Raji (cell line): ENCODE measurements around the gene BORCS6.

ENCODE experiments used
- POLR2A ChIP-seq: IDR thresholded peaks from 2 replicates; pipeline ENCODE4 v1.6.1; 2011; ENCODE audit warnings: low read depth, low read length, control low read depth; ENCODE audit not compliant: insufficient read depth

Gene BORCS6

DNA sequence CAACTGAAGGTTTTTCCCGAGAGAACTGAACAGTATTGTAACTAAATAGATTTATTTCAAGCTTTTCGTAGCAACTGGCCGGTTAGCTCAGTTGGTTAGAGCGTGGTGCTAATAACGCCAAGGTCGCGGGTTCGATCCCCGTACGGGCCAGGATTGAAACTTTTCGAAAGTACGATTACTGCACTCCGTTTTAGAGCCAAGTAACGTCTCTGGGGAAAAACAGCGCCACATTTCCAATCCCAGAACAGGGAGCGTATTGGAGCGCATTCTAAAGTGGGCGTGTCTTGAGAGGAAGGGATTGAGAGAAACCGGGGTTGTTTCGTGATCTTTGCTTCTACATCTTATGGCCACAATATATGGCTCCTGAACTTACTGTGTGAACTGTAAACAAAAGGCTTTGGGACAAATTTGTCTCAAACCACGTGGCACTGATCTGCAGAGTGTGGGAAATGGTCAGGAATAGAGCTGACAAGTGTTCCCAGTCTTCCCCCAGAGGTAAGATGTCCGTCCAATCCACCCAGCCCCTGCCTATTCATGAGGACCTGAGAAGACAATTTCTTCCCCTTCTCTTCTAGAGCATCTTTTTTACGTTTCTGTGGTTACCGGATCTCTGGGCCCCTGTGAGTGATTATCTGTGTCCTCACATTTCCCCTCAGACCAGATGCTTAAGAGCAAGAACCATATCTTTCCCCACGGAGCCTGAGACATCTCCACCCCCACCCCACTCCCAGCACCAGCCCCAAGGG, 2.3 kb downstream of the BORCS6 start:
- TF ChIP-seq POLR2A = peak; percentile 38; the same call in 1 of the 2 replicates

DNA sequence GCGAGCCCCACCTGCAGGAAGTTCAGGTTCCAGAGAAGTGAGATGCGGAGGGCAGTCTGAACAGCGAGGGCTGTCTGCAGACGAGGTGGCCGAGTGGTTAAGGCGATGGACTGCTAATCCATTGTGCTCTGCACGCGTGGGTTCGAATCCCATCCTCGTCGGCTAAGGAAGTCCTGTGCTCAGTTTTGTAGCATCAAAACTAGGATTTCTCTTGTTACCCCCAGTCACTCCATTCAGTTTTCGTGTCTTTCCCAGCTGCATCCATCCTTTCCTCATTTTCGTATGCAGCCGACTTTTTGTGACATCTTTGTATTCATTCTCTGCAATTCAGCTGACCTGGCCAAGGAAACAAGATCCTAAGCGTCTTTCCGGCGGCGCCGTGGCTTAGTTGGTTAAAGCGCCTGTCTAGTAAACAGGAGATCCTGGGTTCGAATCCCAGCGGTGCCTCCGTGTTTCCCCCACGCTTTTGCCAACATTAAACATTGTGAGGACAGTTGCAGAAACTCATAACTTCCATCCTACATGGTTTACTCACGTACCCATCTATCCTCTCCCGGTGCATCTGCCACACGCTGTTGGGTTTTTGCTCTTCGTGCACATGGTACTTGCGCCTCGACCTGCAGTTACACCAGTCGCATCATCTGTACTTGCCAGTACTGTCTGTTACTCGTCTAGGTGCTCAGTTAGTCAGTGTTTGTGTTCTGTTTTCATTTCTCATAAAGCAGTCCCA, 3.0 kb downstream of the BORCS6 start:
- peak; percentile 29; the same call in 1 of the 2 replicates for TF ChIP-seq POLR2A

DNA sequence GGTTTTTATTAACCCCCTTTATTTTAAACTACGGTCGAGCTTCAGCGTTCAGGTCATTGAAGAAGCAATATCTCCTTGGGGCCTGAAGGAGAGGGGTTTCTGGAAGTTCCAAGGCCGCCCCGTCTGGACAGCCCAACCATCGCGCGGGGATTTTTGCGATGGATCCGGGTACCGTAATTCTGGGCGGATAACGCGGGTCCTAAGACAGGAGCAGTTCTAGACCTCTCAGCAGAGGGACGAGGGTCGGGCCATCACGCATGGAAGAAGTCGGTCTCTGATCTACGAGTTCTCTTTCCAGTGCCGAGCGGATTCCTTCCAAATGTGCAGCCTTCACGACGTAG, 3.6 kb downstream of the BORCS6 start:
- peak; percentile 26; the same call in 1 of the 2 replicates for TF ChIP-seq POLR2A

DNA sequence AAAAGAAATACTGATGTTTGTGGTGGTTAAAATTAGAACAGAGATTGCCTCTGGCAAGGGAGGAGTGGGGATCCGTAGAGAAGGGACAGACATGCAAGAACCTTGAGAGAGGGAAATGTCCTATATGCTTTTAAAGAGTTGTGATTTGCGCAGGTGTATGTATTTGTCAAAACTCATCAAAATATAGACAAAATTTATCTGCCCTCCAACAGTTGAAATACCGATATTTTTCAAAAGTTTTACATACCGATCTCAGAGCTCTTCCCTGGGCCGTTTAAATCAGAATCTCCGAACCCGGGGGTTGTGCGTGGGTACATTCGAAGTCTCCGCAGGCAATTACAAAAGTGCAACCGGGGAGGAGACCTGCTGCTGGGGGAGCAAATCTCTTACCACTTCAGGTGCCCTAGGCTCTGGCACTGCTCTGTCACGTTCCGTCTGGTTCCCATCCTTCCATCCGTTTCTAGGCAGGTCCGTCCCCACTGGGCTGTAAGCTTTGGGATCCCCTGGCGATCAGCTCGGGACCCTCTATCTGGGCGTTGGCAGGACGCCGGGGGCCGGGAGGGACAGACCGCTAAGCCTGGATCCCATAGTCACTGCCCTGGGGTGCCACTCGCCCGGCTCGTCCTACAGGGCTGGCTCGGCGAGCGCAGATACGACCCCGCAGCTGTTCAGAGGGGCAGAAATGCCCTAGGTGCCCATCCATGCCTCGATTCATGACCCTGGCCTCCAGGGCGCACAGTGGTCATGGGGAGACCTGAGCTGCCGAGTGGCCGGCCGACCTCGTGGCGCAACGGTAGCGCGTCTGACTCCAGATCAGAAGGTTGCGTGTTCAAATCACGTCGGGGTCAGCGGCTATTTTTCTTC, 4.2 kb downstream of the BORCS6 start:
- TF ChIP-seq POLR2A = 0 out of 2 replicates have a peak, but pooled peaks have one; percentile 4

DNA sequence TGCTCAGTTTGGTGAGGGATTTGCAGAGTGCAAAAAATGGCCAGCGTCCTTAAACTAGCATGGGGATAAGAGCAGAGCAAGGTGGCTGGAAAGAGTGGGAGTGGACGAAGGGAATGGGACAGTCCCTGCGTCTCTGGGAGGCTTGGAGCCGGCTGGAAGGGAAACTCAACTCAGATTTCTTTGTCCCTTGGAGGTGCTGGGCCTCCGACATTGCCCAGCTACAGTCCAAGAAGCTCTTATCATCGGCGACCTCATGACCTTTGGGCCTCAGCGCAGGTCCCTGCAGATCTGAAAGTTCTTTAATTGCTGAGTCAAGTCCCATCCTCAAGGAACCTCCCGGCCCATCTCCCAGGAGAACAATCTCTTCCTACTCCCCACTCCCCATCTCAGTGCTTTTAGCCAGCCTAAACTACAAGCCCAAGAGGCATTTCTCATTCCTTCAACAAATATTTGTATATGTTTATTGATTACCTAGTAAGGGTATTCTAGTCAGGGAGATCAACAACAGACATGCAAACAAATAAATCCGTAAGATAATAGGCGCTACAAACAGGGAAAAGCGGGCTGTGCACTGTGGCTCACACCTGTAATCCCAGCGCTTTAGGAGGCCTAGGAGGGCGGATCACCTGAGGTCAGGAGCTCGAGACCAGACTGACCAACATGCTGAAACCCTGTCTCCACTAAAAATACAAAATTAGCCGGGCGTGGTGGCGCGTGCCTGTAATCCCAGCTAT, 12.8 kb downstream of the BORCS6 start:
- TF ChIP-seq POLR2A = no peak

DNA sequence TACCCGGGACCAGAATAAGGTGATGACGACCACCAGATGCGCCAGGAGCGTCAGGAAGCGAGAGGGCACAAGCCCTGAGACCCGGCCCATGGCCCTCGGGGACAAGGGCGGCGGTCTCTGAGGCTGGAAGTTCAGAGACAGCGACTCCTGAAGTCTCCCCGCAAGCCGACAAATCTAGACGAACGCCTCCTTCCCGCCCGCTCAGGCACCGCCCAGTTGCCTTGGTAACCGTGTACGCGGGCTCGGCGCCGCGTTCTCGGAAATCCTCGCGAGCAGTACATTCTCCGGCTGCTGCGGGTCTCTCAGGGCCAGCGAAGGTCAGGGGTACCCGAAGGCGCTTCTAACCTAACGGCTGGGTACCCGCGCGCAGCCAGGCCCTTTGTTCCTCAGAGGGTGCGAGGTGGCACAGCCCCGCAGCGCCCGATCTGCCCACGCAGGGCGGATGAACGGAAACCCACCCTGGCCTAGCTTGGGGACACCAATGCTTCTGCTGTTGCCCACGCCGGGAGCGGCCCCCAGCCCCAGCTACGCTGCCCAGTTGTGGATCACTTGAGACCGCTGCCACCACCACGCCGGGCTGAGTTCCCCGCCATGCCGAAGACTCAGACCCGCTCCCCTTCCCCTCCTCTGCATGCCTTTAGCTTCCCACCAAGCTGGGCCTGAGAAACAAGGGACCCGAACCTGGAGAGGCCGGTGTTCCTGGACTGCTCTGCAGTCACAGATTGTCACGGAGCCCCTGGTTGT, 13.6 kb downstream of the BORCS6 start, which contains the start of gene TMEM107:
TMEM107 (minus strand) TSS at position 184 of the 744 bp plus-strand sequence; CDS start at position 90, 94 bp downstream.
- TF ChIP-seq POLR2A = no peak; the same call in 1 of the 2 replicates

DNA sequence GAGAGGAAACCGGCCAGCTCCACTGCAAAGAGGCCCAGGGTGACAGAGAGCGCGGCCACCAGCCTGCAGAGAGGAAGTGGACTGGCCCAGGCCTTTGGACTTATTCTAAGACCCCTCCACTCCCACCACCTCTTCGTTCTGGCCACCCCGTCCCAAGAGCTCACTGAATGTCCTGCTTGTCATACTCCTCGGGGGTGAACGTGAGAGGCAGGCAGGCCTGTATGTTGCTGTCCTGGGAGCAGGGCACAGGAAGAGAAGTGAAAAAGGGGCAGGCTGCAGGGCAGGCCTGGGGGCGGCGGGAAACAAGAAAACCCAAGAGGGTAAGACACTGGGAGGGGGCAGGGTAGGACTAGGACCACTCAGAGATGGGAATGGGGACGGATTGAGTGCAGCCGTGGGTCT, 14.2 kb downstream of the BORCS6 start:
- no peak for TF ChIP-seq POLR2A

DNA sequence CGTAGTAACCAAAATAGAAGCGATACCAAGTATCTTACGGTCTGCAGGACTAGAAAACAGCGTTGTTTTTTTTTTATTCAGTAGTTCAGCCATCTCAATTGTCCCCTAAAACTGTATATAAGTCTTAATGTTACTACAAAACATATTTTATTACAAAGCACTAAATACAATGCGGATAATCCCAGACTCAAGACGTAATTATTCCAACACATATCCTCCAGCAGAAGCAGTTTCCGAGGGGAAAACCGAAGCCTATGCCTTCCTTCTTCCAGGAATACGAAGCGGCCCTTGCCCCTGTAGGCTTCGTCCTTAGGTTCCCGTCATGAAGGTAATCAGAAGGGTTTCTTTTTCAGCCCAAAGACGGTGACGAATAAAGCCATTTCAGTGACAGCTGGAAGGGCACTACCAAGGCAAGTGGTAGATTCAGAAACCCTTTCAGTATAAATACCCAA, 16.1 kb downstream of the BORCS6 start:
- TF ChIP-seq POLR2A = no peak

DNA sequence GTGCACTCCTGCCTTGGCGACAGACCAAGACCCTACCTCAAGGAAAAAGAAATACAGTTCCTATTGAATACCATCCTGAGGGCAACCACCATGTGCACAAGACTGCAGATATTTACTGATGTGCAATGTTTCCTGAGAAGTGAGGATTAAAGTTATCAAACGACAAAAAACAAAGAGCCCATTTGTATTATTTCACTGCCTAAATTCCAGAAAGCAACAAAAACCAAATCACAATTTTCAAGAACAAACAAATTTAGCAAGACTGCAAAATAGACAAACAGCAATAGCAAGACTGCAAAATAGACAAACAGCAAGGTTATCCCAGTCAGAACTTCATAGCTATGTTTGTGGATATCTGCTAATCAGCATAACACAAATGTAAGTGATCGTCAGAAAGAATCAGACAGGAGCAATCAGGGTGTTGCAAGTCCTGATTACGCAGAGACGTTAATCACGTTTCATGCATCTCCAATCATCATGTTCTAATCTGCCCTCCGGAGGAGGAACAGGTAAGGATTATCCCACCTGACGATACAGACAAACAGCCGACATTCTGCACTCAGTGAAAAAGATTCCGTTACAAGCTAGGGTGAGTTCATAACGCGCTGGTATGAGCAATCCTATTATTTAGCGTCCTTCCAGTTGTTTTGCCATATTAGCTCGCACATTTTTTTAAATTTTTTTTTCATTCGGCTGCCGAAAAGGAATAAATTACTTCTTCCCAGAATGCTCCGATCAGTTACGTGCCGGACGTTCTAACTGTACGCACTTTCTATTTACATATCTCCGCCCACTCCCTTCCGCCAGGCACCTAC, 16.7 kb downstream of the BORCS6 start:
- peak; percentile 100 for TF ChIP-seq POLR2A

DNA sequence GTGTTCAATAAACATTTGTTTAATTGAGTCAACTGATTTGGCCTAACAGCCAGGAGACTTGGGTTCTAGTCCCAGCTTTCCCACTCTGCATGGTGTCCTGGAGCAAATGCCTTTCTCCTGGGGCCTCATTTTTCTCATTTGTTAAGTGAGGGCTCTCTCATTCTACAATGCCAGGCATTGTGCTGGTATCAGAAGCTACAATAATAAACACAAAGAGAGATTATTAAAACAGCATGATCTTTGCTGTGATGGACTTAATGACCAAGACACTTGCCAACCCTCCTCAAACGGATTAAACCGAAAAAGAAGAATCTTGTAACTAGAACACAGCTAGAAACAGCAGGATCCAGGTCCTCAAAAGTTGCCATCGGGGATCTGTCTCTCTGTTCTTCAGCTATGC, 22.5 kb downstream of the BORCS6 start:
- no peak for TF ChIP-seq POLR2A

DNA sequence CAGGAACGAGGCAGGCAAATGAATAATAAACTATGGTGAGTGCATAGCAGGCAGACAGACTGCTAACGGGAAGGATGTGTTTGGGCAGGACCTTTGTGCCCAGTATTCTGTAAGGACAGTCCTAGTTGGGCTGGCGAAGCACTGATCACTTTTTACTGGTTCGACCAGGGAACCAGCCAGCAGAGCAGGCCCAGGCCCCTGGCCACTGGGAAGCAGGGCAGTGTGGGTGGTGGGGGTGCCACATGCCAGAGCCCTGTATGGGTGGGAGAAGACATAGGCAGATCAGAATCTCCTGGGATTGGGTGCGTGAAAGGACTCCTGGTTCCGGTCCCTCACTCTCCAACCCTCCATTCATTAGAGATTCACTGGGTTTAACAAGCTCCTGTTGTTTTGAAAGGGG, 23.2 kb downstream of the BORCS6 start:
- TF ChIP-seq POLR2A = no peak

DNA sequence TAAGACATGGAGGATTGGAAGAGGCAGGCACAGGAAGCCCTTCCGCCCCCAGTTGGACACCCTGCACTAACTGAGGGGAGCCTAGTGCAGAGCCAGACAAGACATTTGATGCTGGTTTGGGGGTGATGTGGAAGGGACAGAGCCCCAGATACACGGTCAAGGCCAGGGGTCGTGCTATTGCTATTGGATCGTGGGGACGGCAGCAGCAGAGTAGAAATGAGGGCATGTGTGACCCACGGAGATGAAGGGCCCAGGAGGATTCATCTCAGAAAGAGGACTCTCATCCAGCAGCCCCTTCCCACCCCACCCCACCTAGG, 25.2 kb downstream of the BORCS6 start:
- no peak for TF ChIP-seq POLR2A
